ENCODE data around the gene CIITA.
"Not testable (repeated sequence)": the region's sequence is repeated elsewhere in the genome, so short reads cannot be mapped to it uniquely, and the experiment has no call there.

CIITA gene

GRCh38 chr16:10876799-10877341, at the start of gene CIITA:
TSS of gene CIITA (plus strand) at chr16:10877202. CDS start at chr16:10877331, 129 bp downstream.
- DNase-seq = no peak

- DNase-seq = no peak
Observed at GRCh38 chr16:10827691-10828341, 49.2 kb upstream of the CIITA start.

- peak; percentile 60 for DNase-seq
Observed at GRCh38 chr16:10828851-10829366, 48.1 kb upstream of the CIITA start.

- DNase-seq = not testable (repeated sequence)
Observed at GRCh38 chr16:10829390-10830098, 47.5 kb upstream of the CIITA start.

- not testable (repeated sequence) for DNase-seq
Observed at GRCh38 chr16:10830240-10830639, 46.8 kb upstream of the CIITA start.

GRCh38 chr16:10831894-10832886, 44.8 kb upstream of the CIITA start:
- no peak for DNase-seq

- no peak for DNase-seq
Observed at GRCh38 chr16:10833271-10833670, 43.7 kb upstream of the CIITA start.

GRCh38 chr16:10834130-10834529, 42.9 kb upstream of the CIITA start:
- DNase-seq = no peak

- DNase-seq = no peak
Observed at GRCh38 chr16:10834766-10835165, 42.2 kb upstream of the CIITA start.

GRCh38 chr16:10835281-10835931, 41.6 kb upstream of the CIITA start:
- no peak for DNase-seq

GRCh38 chr16:10836174-10836853, 40.7 kb upstream of the CIITA start:
- no peak for DNase-seq

- no peak for DNase-seq
Observed at GRCh38 chr16:10838621-10839278, 38.3 kb upstream of the CIITA start.

- DNase-seq = no peak
Observed at GRCh38 chr16:10839279-10839666, 37.7 kb upstream of the CIITA start.

- DNase-seq = no peak
Observed at GRCh38 chr16:10840703-10841102, 36.3 kb upstream of the CIITA start.

- no peak for DNase-seq
Observed at GRCh38 chr16:10846213-10846998, 30.6 kb upstream of the CIITA start.

GRCh38 chr16:10847176-10847575, 29.8 kb upstream of the CIITA start:
- DNase-seq = no peak

- DNase-seq = no peak
Observed at GRCh38 chr16:10849736-10850477, 27.1 kb upstream of the CIITA start.

GRCh38 chr16:10850478-10850850, 26.5 kb upstream of the CIITA start:
- DNase-seq = no peak

- no peak for DNase-seq
Observed at GRCh38 chr16:10851512-10851911, 25.5 kb upstream of the CIITA start.

- no peak for DNase-seq
Observed at GRCh38 chr16:10852286-10852685, 24.7 kb upstream of the CIITA start.
